Hepatocyte (in vitro differentiated cells): ENCODE data around the gene PTPN14.

Experiments
- CTCF ChIP-seq: fragments of 200-600 bp; sonication (generic); IDR thresholded peaks from 2 replicates; pipeline ENCODE4 v1.5.1; 2016; ENCODE audit warnings: antibody characterized with exemption, mild to moderate bottlenecking; ENCODE audit not compliant: poor library complexity
- EZH2 ChIP-seq: fragments of 200-600 bp; sonication (generic); IDR thresholded peaks from 2 replicates; pipeline ENCODE4 v1.6.1; 2016; ENCODE audit warnings: antibody characterized with exemption, mild to moderate bottlenecking, borderline replicate concordance

- no peak for TF ChIP-seq CTCF
- TF ChIP-seq EZH2 = no peak
Observed at GRCh38 chr1:214414691-214415090, 136.7 kb downstream of the PTPN14 start.
